Fibroblast of lung (primary cell): ENCODE results near the gene PIGM. TPM values are rescaled to one million over a fixed set of nuclear protein-coding genes. Genes with fewer than 3 reads are reported as not detected.

Experiments
- DNase-seq, 2 donors: peaks; one replicate each; pipeline versions ENCODE4 v3.0.0 to v3.0.0-alpha.2; 2010; ENCODE audit warnings: low read depth in 2 of 2
- H2AFZ ChIP-seq: 2 replicates; pipeline ENCODE4 v1.5.1; 2012; ENCODE audit warnings: low read length, control low read depth, inconsistent platforms
- H3K27ac ChIP-seq: 2 replicates; pipeline ENCODE4 v1.5.1; 2011; ENCODE audit warnings: low read length, control low read depth; ENCODE audit not compliant: insufficient read depth
- H3K27me3 ChIP-seq: 2 replicates; pipeline ENCODE4 v1.5.1; 2011; ENCODE audit warnings: mild to moderate bottlenecking, low read length; ENCODE audit not compliant: control insufficient read depth, insufficient read depth
- H3K36me3 ChIP-seq: 2 replicates; pipeline ENCODE4 v1.5.1; 2011; ENCODE audit warnings: low read length; ENCODE audit not compliant: control insufficient read depth, insufficient read depth
- H3K4me1 ChIP-seq: 2 replicates; pipeline ENCODE4 v1.5.1; 2011; ENCODE audit warnings: low read length; ENCODE audit not compliant: control insufficient read depth, insufficient read depth; ENCODE audit errors: extremely low read depth
- H3K4me2 ChIP-seq: 2 replicates; pipeline ENCODE4 v1.5.1; 2011; ENCODE audit warnings: low read length, control low read depth; ENCODE audit not compliant: insufficient read depth; ENCODE audit errors: extremely low read depth
- H3K4me3 ChIP-seq, 4 experiments: fragments of 200-600 bp in 1 of 4; sonication (generic) in 1 of 4; replicated peaks in 1 of 4; 2 replicates each; pipeline ENCODE4 v1.5.1; 2011 to 2016; ENCODE audit warnings: low read length in 4 of 4, low read depth in 3 of 4, mild to moderate bottlenecking in 3 of 4, control low read depth in 2 of 4, inconsistent platforms in 1 of 4, mixed read lengths in 1 of 4; ENCODE audit not compliant: insufficient read depth in 1 of 4; ENCODE audit errors: control extremely low read depth in 1 of 4
- H3K79me2 ChIP-seq: 2 replicates; pipeline ENCODE4 v1.5.1; 2012; ENCODE audit warnings: mild to moderate bottlenecking, low read length, inconsistent platforms; ENCODE audit not compliant: control insufficient read depth, insufficient read depth
- H3K9ac ChIP-seq: 2 replicates; pipeline ENCODE4 v1.5.1; 2011; ENCODE audit warnings: mild to moderate bottlenecking, low read length, control low read depth; ENCODE audit not compliant: insufficient read depth
- H3K9me3 ChIP-seq: 2 replicates; pipeline ENCODE4 v1.5.1; 2012; ENCODE audit warnings: low read depth, low read length; ENCODE audit not compliant: control insufficient read depth, insufficient read depth
- H4K20me1 ChIP-seq: 2 replicates; pipeline ENCODE4 v1.5.1; 2011; ENCODE audit warnings: low read length; ENCODE audit not compliant: control insufficient read depth, insufficient read depth; ENCODE audit errors: extremely low read depth
- CTCF ChIP-seq, 2 donors: IDR thresholded peaks in 1 of 2; conservative IDR thresholded peaks in 1 of 2; 1 replicate in 1 of 2; 2 replicates in 1 of 2; pipeline ENCODE4 v1.5.1; 2011 to 2012; ENCODE audit warnings: low read length in 2 of 2, control low read depth in 1 of 2, inconsistent platforms in 1 of 2, low read depth in 1 of 2, mild to moderate bottlenecking in 1 of 2
- EZH2 ChIP-seq: IDR thresholded peaks from 2 replicates; pipeline ENCODE4 v1.5.1; 2012; ENCODE audit warnings: low read length, control low read depth, mild to moderate bottlenecking; ENCODE audit errors: missing control alignments
- polyA plus RNA-seq, 2 donors: library from polyadenylated mRNA; depleted of rRNA in 1 of 2; stranded (reverse) in 1 of 2; unstranded in 1 of 2; fragments of >200 nt; gene quantifications; 2 replicates each; pipeline ENCODE4 v1.2.1, GENCODE V29; 2011 to 2012; ENCODE audit warnings: missing spikeins in 1 of 2
- total RNA-seq: library from RNA; depleted of rRNA; stranded (reverse); fragments of >200 nt; gene quantifications from 2 replicates; pipeline ENCODE4 v1.2.1, GENCODE V29; 2014

Gene PIGM
- total and polyA plus RNA-seq, 2 donors (not counting 1 experiment from before 2014, with no cell fraction given): 4.5 to 6.7 TPM

- H2AFZ ChIP-seq: no peak overlapping the region
- H3K9ac ChIP-seq: no peak overlapping the region
- no peaks in the 10 kb centered on the region for H3K27me3 ChIP-seq
- no peaks in the 10 kb centered on the region for H3K4me1 ChIP-seq
- H3K4me3 ChIP-seq: no peak overlapping the region
- TF ChIP-seq CTCF (conservative IDR thresholded peaks at IDR 0.05 in 1 of 2, IDR thresholded peaks at IDR 0.05 in 1 of 2; ENCODE audit: low read depth in 1 of 2, low read length in 2 of 2) (no peak), EZH2 (no peak)
- H3K36me3 ChIP-seq: no peaks in the 10 kb centered on the region
- H3K4me2 ChIP-seq: no peak overlapping the region
- H3K9me3 ChIP-seq: no peaks in the 10 kb centered on the region
- DNase-seq: no peak
- no peak overlapping the region for H3K27ac ChIP-seq
- no peaks in the 10 kb centered on the region for H4K20me1 ChIP-seq
- H3K79me2 ChIP-seq: no peaks in the 10 kb centered on the region
These were observed 42.2 kb downstream of the PIGM start for GRCh38 chr1:159989581-159989980.

- Histone ChIP-seq H2AFZ (no peak overlapping the region), H3K27ac (no peak overlapping the region), H4K20me1 (no peaks in the 10 kb centered on the region), H3K79me2 (no peaks in the 10 kb centered on the region), H3K4me2 (no peak overlapping the region), H3K4me1 (no peaks in the 10 kb centered on the region), H3K9me3 (no peaks in the 10 kb centered on the region), H3K36me3 (no peaks in the 10 kb centered on the region), H3K27me3 (peaks cover 3% of the 10 kb centered on the region), H3K9ac (no peak overlapping the region), H3K4me3 (no peak overlapping the region)
- DNase-seq: no peak
- no peak for TF ChIP-seq CTCF (conservative IDR thresholded peaks at IDR 0.05 in 1 of 2, IDR thresholded peaks at IDR 0.05 in 1 of 2; ENCODE audit: low read depth in 1 of 2, low read length in 2 of 2)
- TF ChIP-seq EZH2: no peak
These were observed 43.8 kb downstream of the PIGM start for GRCh38 chr1:159988006-159988405.

DNA sequence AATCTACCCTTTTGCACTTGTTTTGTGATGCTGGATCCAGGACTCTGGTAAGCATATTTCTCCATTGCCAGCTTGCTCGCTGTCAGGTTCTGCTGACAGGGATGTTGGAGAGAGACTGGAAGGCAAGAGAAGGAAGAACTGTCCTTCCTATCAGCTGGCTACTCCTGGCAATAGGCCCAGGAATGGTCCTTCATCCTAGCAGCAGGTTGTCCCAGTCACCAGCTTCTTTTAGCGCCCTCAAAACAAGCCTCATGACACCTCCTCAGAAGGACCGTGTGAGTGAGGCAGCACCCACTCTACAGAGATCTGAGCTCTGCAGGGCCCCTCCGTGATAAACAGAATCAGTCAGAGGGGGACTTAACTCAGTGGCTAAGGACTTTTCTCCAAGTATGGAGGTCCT is 44.6 kb downstream of the PIGM start:
- Histone ChIP-seq H3K4me3 (no peak overlapping the region), H3K4me1 (no peaks in the 10 kb centered on the region), H3K9me3 (no peaks in the 10 kb centered on the region), H3K79me2 (no peaks in the 10 kb centered on the region), H3K27ac (no peak overlapping the region), H2AFZ (no peak overlapping the region), H3K9ac (no peak overlapping the region), H3K27me3 (peaks cover 3% of the 10 kb centered on the region), H3K4me2 (no peak overlapping the region), H4K20me1 (no peaks in the 10 kb centered on the region), H3K36me3 (no peaks in the 10 kb centered on the region)
- no peak for DNase-seq
- TF ChIP-seq CTCF (conservative IDR thresholded peaks at IDR 0.05 in 1 of 2, IDR thresholded peaks at IDR 0.05 in 1 of 2; ENCODE audit: low read depth in 1 of 2, low read length in 2 of 2) (no peak), EZH2 (no peak)
